Measurements from ENCODE around the gene KCNC1.
A peak's percentile ranks its signal among the peaks of the same experiment; 100 is the strongest.

KCNC1 gene

DNA sequence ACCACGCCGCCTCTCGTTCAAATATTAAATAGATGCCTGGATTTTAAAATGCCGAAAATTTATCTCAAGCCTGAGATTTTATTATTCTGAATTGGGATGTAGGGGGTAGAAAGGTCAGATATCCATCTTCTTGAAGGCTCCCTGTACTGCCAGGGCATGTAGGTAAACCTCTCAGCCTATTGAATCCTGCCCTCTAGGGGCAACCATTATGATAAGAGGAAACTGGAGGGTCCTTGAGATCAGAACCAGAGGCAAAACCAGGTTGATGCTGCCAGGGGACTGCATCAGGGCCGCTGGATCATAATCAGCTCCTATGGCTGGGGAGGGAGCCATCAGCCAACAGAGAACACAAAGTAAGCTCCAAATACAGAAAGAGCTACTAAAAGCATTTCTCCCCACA lies 92.4 kb downstream of the KCNC1 start:
- intact Hi-C loops (cut with DNase I; ENCODE audit: low total_unique reads) = no loop called here

GRCh38 chr11:17828311-17828751 lies 93.8 kb downstream of the KCNC1 start:
- H3K9me3 ChIP-seq = no peaks in the 10 kb centered on the region
- intact Hi-C loops (cut with DNase I; ENCODE audit: low total_unique reads) = no loop called here
- no peaks in the 10 kb centered on the region for H3K36me3 ChIP-seq
- no peaks in the 10 kb centered on the region for H3K27me3 ChIP-seq
- H3K4me3 ChIP-seq = no peak overlapping the region
- TF ChIP-seq, protein P1, sequence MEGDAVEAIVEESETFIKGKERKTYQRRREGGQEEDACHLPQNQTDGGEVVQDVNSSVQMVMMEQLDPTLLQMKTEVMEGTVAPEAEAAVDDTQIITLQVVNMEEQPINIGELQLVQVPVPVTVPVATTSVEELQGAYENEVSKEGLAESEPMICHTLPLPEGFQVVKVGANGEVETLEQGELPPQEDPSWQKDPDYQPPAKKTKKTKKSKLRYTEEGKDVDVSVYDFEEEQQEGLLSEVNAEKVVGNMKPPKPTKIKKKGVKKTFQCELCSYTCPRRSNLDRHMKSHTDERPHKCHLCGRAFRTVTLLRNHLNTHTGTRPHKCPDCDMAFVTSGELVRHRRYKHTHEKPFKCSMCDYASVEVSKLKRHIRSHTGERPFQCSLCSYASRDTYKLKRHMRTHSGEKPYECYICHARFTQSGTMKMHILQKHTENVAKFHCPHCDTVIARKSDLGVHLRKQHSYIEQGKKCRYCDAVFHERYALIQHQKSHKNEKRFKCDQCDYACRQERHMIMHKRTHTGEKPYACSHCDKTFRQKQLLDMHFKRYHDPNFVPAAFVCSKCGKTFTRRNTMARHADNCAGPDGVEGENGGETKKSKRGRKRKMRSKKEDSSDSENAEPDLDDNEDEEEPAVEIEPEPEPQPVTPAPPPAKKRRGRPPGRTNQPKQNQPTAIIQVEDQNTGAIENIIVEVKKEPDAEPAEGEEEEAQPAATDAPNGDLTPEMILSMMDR (IDR thresholded peaks at IDR 0.05) = no peak
- DNase-seq = peak in 1 of 2 donors; percentile 65
- H3K4me1 ChIP-seq = peaks cover 0 to 13% (median 3%) of the 10 kb centered on the region in 4 donors
- no peak overlapping the region for H3K27ac ChIP-seq

More for the DNA sequence above, 92.4 kb downstream of the KCNC1 start:
- TF ChIP-seq, protein P1 (IDR thresholded peaks at IDR 0.05) = no peak
- no peak for DNase-seq
- Histone ChIP-seq H3K4me3 (no peak overlapping the region), H3K27me3 (no peaks in the 10 kb centered on the region), H3K9me3 (no peaks in the 10 kb centered on the region), H3K4me1 (peaks cover 0 to 22% (median 8%) of the 10 kb centered on the region in 4 donors), H3K27ac (no peak overlapping the region), H3K36me3 (no peaks in the 10 kb centered on the region)

GRCh38 chr11:17831228-17831627 lies 96.6 kb downstream of the KCNC1 start:
- Histone ChIP-seq H3K27ac (no peak overlapping the region), H3K4me1 (peaks cover 0 to 13% (median 3%) of the 10 kb centered on the region in 4 donors), H3K4me3 (no peak overlapping the region), H3K36me3 (no peaks in the 10 kb centered on the region), H3K27me3 (no peaks in the 10 kb centered on the region), H3K9me3 (no peaks in the 10 kb centered on the region)
- TF ChIP-seq, protein P1 (IDR thresholded peaks at IDR 0.05) = no peak
- intact Hi-C loops (cut with DNase I; ENCODE audit: low total_unique reads) = no loop called here
- no peak for DNase-seq

- intact Hi-C loops (cut with DNase I; ENCODE audit: low total_unique reads) = no loop called here
- no peaks in the 10 kb centered on the region for H3K9me3 ChIP-seq
- no peaks in the 10 kb centered on the region for H3K36me3 ChIP-seq
- no peak for DNase-seq
- no peak overlapping the region for H3K4me3 ChIP-seq
- no peaks in the 10 kb centered on the region for H3K27me3 ChIP-seq
- TF ChIP-seq, protein P1 (IDR thresholded peaks at IDR 0.05) = no peak
- peaks cover 0 to 13% (median 3%) of the 10 kb centered on the region in 4 donors for H3K4me1 ChIP-seq
- H3K27ac ChIP-seq = no peak overlapping the region
These were observed 97.3 kb downstream of the KCNC1 start for GRCh38 chr11:17831883-17832282.

All from tibial artery (tissue), 4 donors.